Kidney epithelial cell (primary cell): ENCODE results near the gene PSIP1. TPM values are rescaled to one million over a fixed set of nuclear protein-coding genes. Genes with fewer than 3 reads are reported as not detected.
A peak's percentile ranks its signal among the peaks of the same experiment; 100 is the strongest.
"Not testable (repeated sequence)": the region's sequence is repeated elsewhere in the genome, so short reads cannot be mapped to it uniquely, and the experiment has no call there.

Source experiments
- DNase-seq: peaks from one replicate; pipeline ENCODE4 v3.0.0-alpha.2; 2010; ENCODE audit warnings: low read depth
- H3K27me3 ChIP-seq: 2 replicates; pipeline ENCODE4 v1.6.0; 2011; ENCODE audit warnings: low read length; ENCODE audit not compliant: control insufficient read depth, insufficient read depth
- H3K36me3 ChIP-seq: 2 replicates; pipeline ENCODE4 v1.5.1; 2011; ENCODE audit warnings: low read length; ENCODE audit not compliant: control insufficient read depth, insufficient read depth
- H3K4me3 ChIP-seq: 2 replicates; pipeline ENCODE4 v1.5.1; 2011; ENCODE audit warnings: low read depth, mild to moderate bottlenecking, control low read depth, low read length
- CTCF ChIP-seq: IDR thresholded peaks from 2 replicates; pipeline ENCODE4 v1.5.1; 2011; ENCODE audit warnings: mild to moderate bottlenecking, moderate library complexity, low read length, control low read depth, inconsistent platforms; ENCODE audit not compliant: insufficient read depth, poor library complexity, severe bottlenecking
- total RNA-seq: library from RNA; depleted of rRNA; stranded (reverse); fragments of >200 nt; gene quantifications from 2 replicates; pipeline ENCODE4 v1.2.3, GENCODE V29; 2015

The PSIP1 gene
- total RNA-seq, 1 donor from 2014 or later, result 25.9 TPM

GRCh38 chr9:15433661-15434060, 77.1 kb downstream of the PSIP1 start:
- H3K27me3 ChIP-seq, result no peaks in the 10 kb centered on the region
- no peak for DNase-seq
- no peak overlapping the region for H3K4me3 ChIP-seq
- no peaks in the 10 kb centered on the region for H3K36me3 ChIP-seq
- no peak for TF ChIP-seq CTCF

- H3K36me3 ChIP-seq, result no peaks in the 10 kb centered on the region
- no peak for TF ChIP-seq CTCF
- H3K4me3 ChIP-seq, result no peak overlapping the region
These were observed 77.6 kb downstream of the PSIP1 start for GRCh38 chr9:15433191-15433590.

GRCh38 chr9:15430920-15431844, 79.6 kb downstream of the PSIP1 start:
- H3K36me3 ChIP-seq, result no peaks in the 10 kb centered on the region
- H3K4me3 ChIP-seq, result no peak overlapping the region
- DNase-seq, result no peak
- TF ChIP-seq CTCF, result no peak
- H3K27me3 ChIP-seq, result no peaks in the 10 kb centered on the region

More at GRCh38 chr9:15433191-15433590, 77.6 kb downstream of the PSIP1 start:
- DNase-seq, result no peak
- no peaks in the 10 kb centered on the region for H3K27me3 ChIP-seq

- not testable (repeated sequence) for H3K27me3 ChIP-seq, DNase-seq, H3K4me3 ChIP-seq, H3K36me3 ChIP-seq
These were observed 83.1 kb downstream of the PSIP1 start for GRCh38 chr9:15427702-15428101.

GRCh38 chr9:15426019-15426418, 84.8 kb downstream of the PSIP1 start:
- no peak overlapping the region for H3K4me3 ChIP-seq
- H3K36me3 ChIP-seq, result no peaks in the 10 kb centered on the region
- DNase-seq, result no peak
- TF ChIP-seq CTCF, result no peak
- no peaks in the 10 kb centered on the region for H3K27me3 ChIP-seq

GRCh38 chr9:15423231-15423985, 87.4 kb downstream of the PSIP1 start:
- H3K27me3 ChIP-seq, result no peaks in the 10 kb centered on the region
- no peak for DNase-seq
- TF ChIP-seq CTCF, result peak; percentile 15
- peak overlapping the region; percentile 74 for H3K4me3 ChIP-seq
- no peaks in the 10 kb centered on the region for H3K36me3 ChIP-seq
